Neural crest cell (in vitro differentiated cells): ENCODE results near the gene LILRB4. TPM values are rescaled to one million over a fixed set of nuclear protein-coding genes. Genes with fewer than 3 reads are reported as not detected.
"Not testable (repeated sequence)": the region's sequence is repeated elsewhere in the genome, so short reads cannot be mapped to it uniquely, and the experiment has no call there.

Source experiments
- DNase-seq: peaks from one replicate; pipeline ENCODE4 v3.0.0; 2021; ENCODE audit warnings: low read depth, mixed read lengths, low spot score
- H3K27ac Mint-ChIP-seq: one replicate; pipeline ENCODE4 v1.8.0; 2021; ENCODE audit warnings: mild to moderate bottlenecking, mixed read lengths; ENCODE audit not compliant: unreplicated experiment
- H3K27me3 Mint-ChIP-seq: 2 replicates; pipeline ENCODE4 v1.8.0; 2021; ENCODE audit warnings: low read depth, mild to moderate bottlenecking, mixed read lengths
- H3K36me3 Mint-ChIP-seq: 2 replicates; pipeline ENCODE4 v1.8.0; 2021; ENCODE audit warnings: low read depth, mild to moderate bottlenecking, mixed read lengths
- H3K4me1 Mint-ChIP-seq: 2 replicates; pipeline ENCODE4 v1.8.0; 2021; ENCODE audit warnings: mixed read lengths
- H3K4me3 Mint-ChIP-seq: one replicate; pipeline ENCODE4 v1.8.0; 2021; ENCODE audit warnings: mild to moderate bottlenecking, mixed read lengths
- H3K9me3 Mint-ChIP-seq: 2 replicates; pipeline ENCODE4 v1.8.0; 2021; ENCODE audit warnings: mixed read lengths
- total RNA-seq: library from RNA; stranded (reverse); gene quantifications from 2 replicates; pipeline ENCODE4 v1.2.1, GENCODE V29; 2021
- TF ChIP-seq, protein P1 (sequence below): fragments of 200-600 bp; sonication (generic); conservative IDR thresholded peaks from 2 replicates; pipeline ENCODE4 v1.5.0; 2021; ENCODE audit warnings: antibody characterized with exemption, mild to moderate bottlenecking

The LILRB4 gene
- total RNA-seq, 1 donor from 2014 or later, result not detected

DNA sequence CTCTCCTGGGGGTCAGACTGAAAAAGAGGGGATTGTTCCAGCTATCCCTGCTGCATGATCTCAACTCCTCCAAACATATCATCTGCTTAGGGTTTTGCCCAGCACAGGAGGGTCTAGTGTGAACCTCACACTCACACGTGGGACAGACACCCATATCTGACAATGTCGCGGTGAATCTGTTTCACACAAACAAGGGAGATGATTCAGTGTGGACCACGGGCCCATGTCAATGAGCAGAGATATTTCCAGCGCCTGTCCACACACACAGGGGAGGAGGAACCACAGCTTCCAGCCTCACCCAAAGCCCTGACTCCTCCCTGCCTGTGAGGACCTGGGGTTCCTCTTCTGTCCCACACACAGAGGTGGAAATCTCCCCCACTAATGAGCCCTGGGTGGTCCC lies 31.9 kb downstream of the LILRB4 start:
- DNase-seq, result no peak
- no peaks in the 10 kb centered on the region for H3K27me3 Mint-ChIP-seq
- no peak overlapping the region for H3K27ac Mint-ChIP-seq
- TF ChIP-seq, protein P1, sequence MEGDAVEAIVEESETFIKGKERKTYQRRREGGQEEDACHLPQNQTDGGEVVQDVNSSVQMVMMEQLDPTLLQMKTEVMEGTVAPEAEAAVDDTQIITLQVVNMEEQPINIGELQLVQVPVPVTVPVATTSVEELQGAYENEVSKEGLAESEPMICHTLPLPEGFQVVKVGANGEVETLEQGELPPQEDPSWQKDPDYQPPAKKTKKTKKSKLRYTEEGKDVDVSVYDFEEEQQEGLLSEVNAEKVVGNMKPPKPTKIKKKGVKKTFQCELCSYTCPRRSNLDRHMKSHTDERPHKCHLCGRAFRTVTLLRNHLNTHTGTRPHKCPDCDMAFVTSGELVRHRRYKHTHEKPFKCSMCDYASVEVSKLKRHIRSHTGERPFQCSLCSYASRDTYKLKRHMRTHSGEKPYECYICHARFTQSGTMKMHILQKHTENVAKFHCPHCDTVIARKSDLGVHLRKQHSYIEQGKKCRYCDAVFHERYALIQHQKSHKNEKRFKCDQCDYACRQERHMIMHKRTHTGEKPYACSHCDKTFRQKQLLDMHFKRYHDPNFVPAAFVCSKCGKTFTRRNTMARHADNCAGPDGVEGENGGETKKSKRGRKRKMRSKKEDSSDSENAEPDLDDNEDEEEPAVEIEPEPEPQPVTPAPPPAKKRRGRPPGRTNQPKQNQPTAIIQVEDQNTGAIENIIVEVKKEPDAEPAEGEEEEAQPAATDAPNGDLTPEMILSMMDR, result no peak
- peaks cover 14% of the 10 kb centered on the region for H3K9me3 Mint-ChIP-seq
- peaks cover 3% of the 10 kb centered on the region for H3K36me3 Mint-ChIP-seq
- no peak overlapping the region for H3K4me3 Mint-ChIP-seq
- H3K4me1 Mint-ChIP-seq, result no peaks in the 10 kb centered on the region

DNA sequence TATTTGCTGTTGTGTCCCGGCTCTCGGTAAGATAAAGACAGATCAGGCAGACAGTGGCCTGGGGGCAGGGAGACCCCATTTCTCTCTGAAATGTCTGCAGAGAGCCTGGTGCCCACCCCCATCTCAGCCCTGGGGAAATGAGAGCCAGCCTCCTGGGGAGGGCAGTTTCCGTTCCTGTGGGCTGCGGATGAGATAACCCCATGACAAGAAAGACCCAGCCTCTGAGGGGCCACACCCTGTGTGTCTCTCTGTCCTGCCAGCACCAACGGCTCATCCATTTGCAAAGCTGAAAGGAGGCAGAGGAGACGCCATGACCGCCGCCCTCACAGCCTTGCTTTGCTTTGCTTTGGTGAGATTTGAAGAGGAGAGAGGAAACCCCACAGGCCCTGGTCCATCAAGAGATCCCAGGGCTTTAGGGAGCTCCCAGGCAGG lies 33.3 kb downstream of the LILRB4 start:
- H3K4me3 Mint-ChIP-seq, result no peak overlapping the region
- DNase-seq, result no peak
- H3K27ac Mint-ChIP-seq, result no peak overlapping the region
- H3K9me3 Mint-ChIP-seq, result peaks cover 12% of the 10 kb centered on the region
- H3K36me3 Mint-ChIP-seq, result peaks cover 3% of the 10 kb centered on the region
- H3K4me1 Mint-ChIP-seq, result no peaks in the 10 kb centered on the region
- TF ChIP-seq, protein P1, result no peak
- no peaks in the 10 kb centered on the region for H3K27me3 Mint-ChIP-seq

DNA sequence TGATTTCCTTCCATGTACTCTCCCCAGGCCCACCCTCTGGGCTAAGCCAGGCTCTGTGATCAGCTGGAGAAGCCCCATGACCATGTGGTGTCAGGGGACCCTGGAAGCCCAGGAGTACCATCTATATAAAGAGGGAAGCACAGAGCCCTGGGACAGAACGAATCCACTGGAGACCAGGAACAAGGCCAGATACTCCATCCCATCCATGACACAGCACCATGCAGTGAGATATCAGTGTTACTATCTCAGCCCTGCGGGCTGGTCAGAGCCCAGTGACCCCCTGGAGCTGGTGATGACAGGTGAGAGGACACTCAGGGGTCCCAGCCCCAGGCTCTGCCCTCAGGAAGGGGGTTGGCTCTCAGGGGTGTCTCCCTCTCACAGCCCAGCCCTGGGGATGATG lies 34.0 kb downstream of the LILRB4 start:
- TF ChIP-seq, protein P1, result no peak
- H3K27ac Mint-ChIP-seq, result no peak overlapping the region
- H3K4me3 Mint-ChIP-seq, result no peak overlapping the region
- peaks cover 11% of the 10 kb centered on the region for H3K9me3 Mint-ChIP-seq
- DNase-seq, result no peak
- H3K36me3 Mint-ChIP-seq, result peaks cover 3% of the 10 kb centered on the region
- no peaks in the 10 kb centered on the region for H3K4me1 Mint-ChIP-seq
- no peaks in the 10 kb centered on the region for H3K27me3 Mint-ChIP-seq

DNA sequence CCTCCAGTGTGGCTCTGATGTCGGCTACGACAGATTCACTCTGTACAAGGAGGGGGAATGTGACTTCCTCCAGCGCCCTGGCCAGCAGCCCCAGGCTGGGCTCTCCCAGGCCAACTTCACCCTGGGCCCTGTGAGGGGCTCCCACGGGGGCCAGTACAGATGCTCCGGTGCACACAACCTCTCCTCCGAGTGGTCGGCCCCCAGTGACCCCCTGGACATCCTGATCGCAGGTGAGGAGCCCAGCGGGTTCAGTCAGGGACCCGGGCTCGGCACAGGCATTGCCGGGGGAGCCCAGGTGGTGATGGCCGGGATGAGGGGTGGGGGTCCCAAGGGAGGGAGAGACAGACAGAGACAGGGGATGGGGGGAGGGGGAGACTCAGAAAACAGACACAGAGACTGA lies 34.9 kb downstream of the LILRB4 start:
- peaks cover 12% of the 10 kb centered on the region for H3K9me3 Mint-ChIP-seq
- H3K4me3 Mint-ChIP-seq, DNase-seq, H3K27ac Mint-ChIP-seq, H3K4me1 Mint-ChIP-seq, H3K27me3 Mint-ChIP-seq, H3K36me3 Mint-ChIP-seq: not testable (repeated sequence)

DNA sequence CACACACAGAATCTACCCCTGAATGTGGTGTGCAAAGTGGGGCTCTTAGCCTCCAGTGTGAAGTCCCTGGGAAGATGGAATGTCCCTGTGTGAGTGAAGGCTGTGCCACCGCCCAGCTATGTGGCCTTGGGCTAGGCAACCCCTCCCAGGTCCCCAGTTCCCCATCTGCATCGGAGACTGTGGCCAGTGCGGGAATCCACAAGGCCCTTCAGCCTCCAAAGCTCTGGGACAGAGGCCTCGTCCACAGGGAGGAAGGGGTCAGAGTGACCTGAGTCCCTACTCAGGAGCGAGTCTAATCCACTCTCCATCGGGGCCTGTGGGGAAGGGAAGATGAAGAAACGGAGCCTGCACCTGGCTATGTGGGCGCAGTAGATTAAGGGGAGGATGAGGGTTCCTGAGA lies 42.1 kb downstream of the LILRB4 start:
- Mint-ChIP-seq H3K27ac (no peak overlapping the region), H3K36me3 (peaks cover 6% of the 10 kb centered on the region), H3K27me3 (no peaks in the 10 kb centered on the region), H3K4me1 (no peaks in the 10 kb centered on the region), H3K4me3 (no peak overlapping the region), H3K9me3 (peaks cover 15% of the 10 kb centered on the region)
- TF ChIP-seq, protein P1, result no peak
- no peak for DNase-seq

DNA sequence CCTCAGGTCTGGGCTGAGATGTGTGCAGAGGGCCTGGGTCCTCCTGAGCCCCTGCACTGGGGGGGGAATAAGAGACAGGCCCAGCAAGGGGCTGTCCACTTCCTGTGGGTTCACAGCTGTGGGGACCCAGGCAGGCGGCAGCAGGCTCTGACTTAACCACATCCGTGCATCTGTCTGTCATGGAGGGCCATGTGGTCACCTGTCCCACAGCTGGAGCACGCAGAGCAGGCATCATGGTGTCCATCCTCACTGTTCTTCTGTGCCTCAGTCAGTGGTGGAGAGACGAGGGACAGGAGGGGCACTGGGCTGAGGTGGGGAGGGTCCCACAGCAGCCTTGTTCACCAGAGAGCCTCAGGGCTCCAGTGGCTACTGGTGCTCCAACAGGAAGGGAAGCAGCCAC lies 45.2 kb downstream of the LILRB4 start:
- Mint-ChIP-seq H3K36me3 (peaks cover 6% of the 10 kb centered on the region), H3K27ac (no peak overlapping the region), H3K4me1 (no peaks in the 10 kb centered on the region), H3K4me3 (no peak overlapping the region), H3K27me3 (no peaks in the 10 kb centered on the region), H3K9me3 (peaks cover 9% of the 10 kb centered on the region)
- TF ChIP-seq, protein P1, result no peak
- no peak for DNase-seq
